Bronchial epithelial cell (primary cell): ENCODE data around the gene ZNF138. TPM values are rescaled to one million over a fixed set of nuclear protein-coding genes. Genes with fewer than 3 reads are reported as not detected.

Experiments used
- DNase-seq: peaks from one replicate; pipeline ENCODE4 v3.0.0-alpha.2; 2010; ENCODE audit warnings: low read depth
- FAIRE-seq: peaks from 2 replicates; lab custom pipeline; 2011; peaks lifted over from hg19 to GRCh38; lab: Jason Lieb, UNC
- H3K27me3 ChIP-seq: 2 replicates; pipeline ENCODE4 v1.5.1; 2011; ENCODE audit warnings: low read length; ENCODE audit not compliant: control insufficient read depth, insufficient read depth
- H3K36me3 ChIP-seq: 2 replicates; pipeline ENCODE4 v1.5.1; 2011; ENCODE audit warnings: low read length; ENCODE audit not compliant: control insufficient read depth, insufficient read depth
- H3K4me3 ChIP-seq: 2 replicates; pipeline ENCODE4 v1.5.1; 2011; ENCODE audit warnings: mild to moderate bottlenecking, low read depth, low read length, control low read depth
- total RNA-seq: library from RNA; depleted of rRNA; stranded (reverse); fragments of >200 nt; gene quantifications from 2 replicates; pipeline ENCODE4 v1.2.1, GENCODE V29; 2014
- TF ChIP-seq, protein P1 (sequence below): IDR thresholded peaks from 2 replicates; pipeline ENCODE4 v1.5.1; 2011; ENCODE audit warnings: mild to moderate bottlenecking, moderate library complexity, low read length, control low read depth, inconsistent platforms; ENCODE audit not compliant: insufficient read depth, severe bottlenecking

Gene ZNF138
- total RNA-seq, 1 donor from 2014 or later, result 3.4 TPM

- TF ChIP-seq, protein P1, sequence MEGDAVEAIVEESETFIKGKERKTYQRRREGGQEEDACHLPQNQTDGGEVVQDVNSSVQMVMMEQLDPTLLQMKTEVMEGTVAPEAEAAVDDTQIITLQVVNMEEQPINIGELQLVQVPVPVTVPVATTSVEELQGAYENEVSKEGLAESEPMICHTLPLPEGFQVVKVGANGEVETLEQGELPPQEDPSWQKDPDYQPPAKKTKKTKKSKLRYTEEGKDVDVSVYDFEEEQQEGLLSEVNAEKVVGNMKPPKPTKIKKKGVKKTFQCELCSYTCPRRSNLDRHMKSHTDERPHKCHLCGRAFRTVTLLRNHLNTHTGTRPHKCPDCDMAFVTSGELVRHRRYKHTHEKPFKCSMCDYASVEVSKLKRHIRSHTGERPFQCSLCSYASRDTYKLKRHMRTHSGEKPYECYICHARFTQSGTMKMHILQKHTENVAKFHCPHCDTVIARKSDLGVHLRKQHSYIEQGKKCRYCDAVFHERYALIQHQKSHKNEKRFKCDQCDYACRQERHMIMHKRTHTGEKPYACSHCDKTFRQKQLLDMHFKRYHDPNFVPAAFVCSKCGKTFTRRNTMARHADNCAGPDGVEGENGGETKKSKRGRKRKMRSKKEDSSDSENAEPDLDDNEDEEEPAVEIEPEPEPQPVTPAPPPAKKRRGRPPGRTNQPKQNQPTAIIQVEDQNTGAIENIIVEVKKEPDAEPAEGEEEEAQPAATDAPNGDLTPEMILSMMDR, result no peak
- DNase-seq (no peak), FAIRE-seq (no peak)
- H3K27me3 ChIP-seq, result no peaks in the 10 kb centered on the region
- no peak overlapping the region for H3K4me3 ChIP-seq
- H3K36me3 ChIP-seq, result no peaks in the 10 kb centered on the region
Measured at GRCh38 chr7:64863969-64864368, 69.7 kb downstream of the ZNF138 start.

DNA sequence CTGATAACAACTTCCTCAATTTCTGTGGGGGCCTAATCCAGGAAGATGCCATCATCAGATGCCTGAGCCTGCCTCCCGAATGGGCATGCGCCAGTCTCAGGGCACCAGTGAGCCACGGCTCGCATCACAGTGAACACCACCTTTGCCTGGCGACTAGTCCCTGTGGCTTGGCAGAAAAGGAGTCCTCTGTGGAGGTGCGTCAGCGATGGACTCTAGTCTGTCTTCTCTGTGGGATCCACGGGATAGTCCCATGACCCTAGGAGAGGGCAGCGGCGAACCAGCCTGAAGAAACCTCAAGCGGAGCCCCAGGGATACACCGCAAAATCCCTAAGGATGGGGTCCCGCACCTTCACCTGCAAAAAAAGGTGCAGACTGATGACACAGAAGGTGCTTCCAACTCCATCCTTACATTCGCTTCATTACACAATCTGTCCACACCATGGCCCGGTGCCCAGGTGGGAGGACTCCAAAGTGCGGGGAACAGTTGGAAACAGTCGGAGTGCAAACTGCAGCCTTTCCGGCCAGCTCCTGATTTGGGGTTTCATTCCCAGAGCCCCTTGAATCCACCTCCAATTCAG lies 73.7 kb downstream of the ZNF138 start:
- no peak for DNase-seq
- Histone ChIP-seq H3K27me3 (peaks cover 1% of the 10 kb centered on the region), H3K36me3 (no peaks in the 10 kb centered on the region), H3K4me3 (no peak overlapping the region)
- TF ChIP-seq, protein P1, result no peak
- FAIRE-seq, result peak; percentile 77

- no peak overlapping the region for H3K4me3 ChIP-seq
- TF ChIP-seq, protein P1, result no peak
- H3K27me3 ChIP-seq, result peaks cover 1% of the 10 kb centered on the region
- H3K36me3 ChIP-seq, result no peaks in the 10 kb centered on the region
- FAIRE-seq (peak; percentile 18), DNase-seq (no peak)
Measured at GRCh38 chr7:64868499-64868898, 74.3 kb downstream of the ZNF138 start.

- peaks cover 1% of the 10 kb centered on the region for H3K27me3 ChIP-seq
- H3K36me3 ChIP-seq, result no peaks in the 10 kb centered on the region
- no peak overlapping the region for H3K4me3 ChIP-seq
- no peak for DNase-seq
- TF ChIP-seq, protein P1, result no peak
- FAIRE-seq, result no peak
Measured at GRCh38 chr7:64869121-64869725, 75.0 kb downstream of the ZNF138 start.

GRCh38 chr7:64869912-64870562 lies 75.8 kb downstream of the ZNF138 start:
- TF ChIP-seq, protein P1, result no peak
- Histone ChIP-seq H3K27me3 (peaks cover 1% of the 10 kb centered on the region), H3K4me3 (no peak overlapping the region), H3K36me3 (no peaks in the 10 kb centered on the region)
- FAIRE-seq, result no peak
- DNase-seq, result no peak
